Mesothelial cell of epicardium (in vitro differentiated cells): ENCODE measurements around the gene KCNH3. TPM values are rescaled to one million over a fixed set of nuclear protein-coding genes. Genes with fewer than 3 reads are reported as not detected.
"Not testable (repeated sequence)": the region's sequence is repeated elsewhere in the genome, so short reads cannot be mapped to it uniquely, and the experiment has no call there.

Source experiments
- DNase-seq, 2 experiments: peaks; one replicate each; pipeline ENCODE4 v3.0.0; 2021; ENCODE audit warnings: low spot score in 2 of 2; ENCODE audit not compliant: unreplicated experiment in 2 of 2
- H3K27ac Mint-ChIP-seq: 2 replicates; pipeline ENCODE4 v1.8.0; 2021; ENCODE audit warnings: mixed read lengths
- H3K27me3 Mint-ChIP-seq: 2 replicates; pipeline ENCODE4 v1.8.0; 2021; ENCODE audit warnings: low read depth, mixed read lengths
- H3K36me3 Mint-ChIP-seq: 2 replicates; pipeline ENCODE4 v1.8.0; 2021; ENCODE audit warnings: mixed read lengths
- H3K4me1 Mint-ChIP-seq: 2 replicates; pipeline ENCODE4 v1.8.0; 2021; ENCODE audit warnings: mixed read lengths
- H3K4me3 Mint-ChIP-seq: 2 replicates; pipeline ENCODE4 v1.8.0; 2021; ENCODE audit warnings: mild to moderate bottlenecking, moderate library complexity, mixed read lengths
- H3K9me3 Mint-ChIP-seq: 2 replicates; pipeline ENCODE4 v1.8.0; 2021; ENCODE audit warnings: mixed read lengths
- total RNA-seq: library from RNA; stranded (reverse); gene quantifications from 3 replicates; pipeline ENCODE4 v1.2.1, GENCODE V29; 2021
- TF ChIP-seq, protein P1 (sequence below): fragments of 200-600 bp; sonication (generic); IDR thresholded peaks from one replicate; pipeline ENCODE4 v1.5.0; 2021; ENCODE audit warnings: antibody characterized with exemption; ENCODE audit not compliant: unreplicated experiment

Gene KCNH3
- total RNA-seq, 1 donor from 2014 or later: 1.8 TPM

DNA sequence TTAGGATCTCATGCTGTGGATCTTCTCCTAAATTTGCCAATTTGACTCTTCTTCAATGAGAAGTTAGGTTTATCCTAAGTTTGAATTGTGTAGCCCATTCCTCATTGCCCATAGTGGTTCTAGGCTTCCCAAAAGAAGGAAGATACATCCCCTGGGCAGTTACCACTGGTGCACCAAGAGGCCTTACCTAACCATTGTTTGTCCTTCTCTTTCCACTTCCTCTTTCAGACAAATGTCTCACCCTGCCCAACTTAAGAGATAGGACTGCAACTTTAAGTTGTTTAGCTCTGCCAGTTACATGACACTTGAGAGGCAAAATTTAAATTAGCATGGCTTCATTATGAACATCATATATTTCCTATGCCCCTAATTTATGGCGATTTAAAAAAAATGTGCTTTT, 9.4 kb upstream of the KCNH3 start:
- Mint-ChIP-seq H3K27ac (no peak overlapping the region), H3K9me3 (no peaks in the 10 kb centered on the region), H3K4me1 (no peaks in the 10 kb centered on the region), H3K36me3 (peaks cover 35% of the 10 kb centered on the region), H3K4me3 (no peak overlapping the region), H3K27me3 (no peaks in the 10 kb centered on the region)
- DNase-seq: no peak
- TF ChIP-seq, protein P1, sequence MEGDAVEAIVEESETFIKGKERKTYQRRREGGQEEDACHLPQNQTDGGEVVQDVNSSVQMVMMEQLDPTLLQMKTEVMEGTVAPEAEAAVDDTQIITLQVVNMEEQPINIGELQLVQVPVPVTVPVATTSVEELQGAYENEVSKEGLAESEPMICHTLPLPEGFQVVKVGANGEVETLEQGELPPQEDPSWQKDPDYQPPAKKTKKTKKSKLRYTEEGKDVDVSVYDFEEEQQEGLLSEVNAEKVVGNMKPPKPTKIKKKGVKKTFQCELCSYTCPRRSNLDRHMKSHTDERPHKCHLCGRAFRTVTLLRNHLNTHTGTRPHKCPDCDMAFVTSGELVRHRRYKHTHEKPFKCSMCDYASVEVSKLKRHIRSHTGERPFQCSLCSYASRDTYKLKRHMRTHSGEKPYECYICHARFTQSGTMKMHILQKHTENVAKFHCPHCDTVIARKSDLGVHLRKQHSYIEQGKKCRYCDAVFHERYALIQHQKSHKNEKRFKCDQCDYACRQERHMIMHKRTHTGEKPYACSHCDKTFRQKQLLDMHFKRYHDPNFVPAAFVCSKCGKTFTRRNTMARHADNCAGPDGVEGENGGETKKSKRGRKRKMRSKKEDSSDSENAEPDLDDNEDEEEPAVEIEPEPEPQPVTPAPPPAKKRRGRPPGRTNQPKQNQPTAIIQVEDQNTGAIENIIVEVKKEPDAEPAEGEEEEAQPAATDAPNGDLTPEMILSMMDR: no peak

DNA sequence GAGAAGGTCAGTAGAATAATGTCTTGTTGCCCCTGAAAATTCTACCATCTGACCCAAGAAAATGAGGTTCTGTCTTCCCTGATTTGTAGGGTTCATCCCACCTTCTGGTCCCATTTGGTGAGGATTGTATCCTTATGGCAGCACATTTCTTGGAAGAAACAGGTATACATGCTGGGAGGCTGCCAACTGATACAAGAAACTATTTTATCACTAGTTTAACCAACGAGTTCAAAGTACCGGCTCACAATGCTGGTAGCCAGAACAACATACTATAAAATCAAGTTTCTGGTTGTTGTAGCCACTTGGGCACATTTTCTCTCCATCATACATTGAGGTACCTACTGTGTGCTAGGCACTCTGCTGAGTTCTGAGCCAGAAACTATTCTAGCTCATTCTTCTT, 7.1 kb upstream of the KCNH3 start:
- Mint-ChIP-seq H3K4me1 (peaks cover 15% of the 10 kb centered on the region), H3K9me3 (no peaks in the 10 kb centered on the region), H3K4me3 (no peak overlapping the region), H3K27me3 (peaks cover 16% of the 10 kb centered on the region), H3K27ac (no peak overlapping the region), H3K36me3 (peaks cover 19% of the 10 kb centered on the region)
- DNase-seq: no peak
- TF ChIP-seq, protein P1: no peak

DNA sequence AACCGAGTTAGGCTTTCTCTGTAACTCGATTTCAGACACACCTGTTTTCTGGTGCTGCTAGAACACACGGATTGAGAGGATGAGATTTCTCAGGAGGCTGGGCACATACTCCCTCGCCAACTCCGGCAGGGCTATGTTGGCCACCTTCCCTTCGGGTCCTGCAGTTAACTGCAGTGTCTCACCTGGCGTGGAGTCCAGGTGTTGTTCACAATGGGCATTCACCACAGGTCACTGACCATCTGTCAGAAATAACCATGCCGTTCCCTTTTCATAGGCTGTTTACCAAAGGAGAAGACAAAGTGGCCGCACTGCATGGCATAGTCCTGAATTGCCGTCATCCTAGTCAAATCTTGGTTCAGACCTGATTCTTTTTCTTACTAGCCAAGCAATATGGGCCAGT, 5.5 kb upstream of the KCNH3 start:
- TF ChIP-seq, protein P1: no peak
- H3K9me3 Mint-ChIP-seq: no peaks in the 10 kb centered on the region
- H3K4me1 Mint-ChIP-seq: peaks cover 22% of the 10 kb centered on the region
- peaks cover 10% of the 10 kb centered on the region for H3K36me3 Mint-ChIP-seq
- peaks cover 31% of the 10 kb centered on the region for H3K27me3 Mint-ChIP-seq
- no peak overlapping the region for H3K27ac Mint-ChIP-seq
- H3K4me3 Mint-ChIP-seq: no peak overlapping the region
- DNase-seq: no peak

DNA sequence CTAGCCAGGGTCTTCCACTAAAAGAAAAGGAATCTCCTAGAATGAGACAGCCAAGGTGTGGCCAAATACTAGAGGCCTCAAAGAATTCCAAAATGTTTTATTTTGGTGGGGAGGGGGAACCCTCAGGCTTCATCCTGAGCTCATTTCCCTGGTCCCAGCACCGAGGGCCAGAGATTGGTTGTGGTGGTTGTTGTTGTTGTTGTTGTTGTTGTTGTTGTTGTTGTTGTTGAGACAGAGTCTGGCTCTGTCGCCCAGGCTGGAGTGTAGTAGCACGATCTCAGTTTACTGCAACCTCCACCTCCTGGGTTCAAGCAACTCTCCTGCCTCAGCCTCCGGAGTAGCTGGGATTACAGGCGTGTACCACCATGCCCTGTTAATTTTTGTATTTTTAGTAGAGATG, 4.7 kb upstream of the KCNH3 start:
- Mint-ChIP-seq H3K4me1 (peaks cover 22% of the 10 kb centered on the region), H3K27me3 (peaks cover 32% of the 10 kb centered on the region)
- H3K27ac Mint-ChIP-seq, H3K36me3 Mint-ChIP-seq, DNase-seq, H3K9me3 Mint-ChIP-seq, H3K4me3 Mint-ChIP-seq: not testable (repeated sequence)

DNA sequence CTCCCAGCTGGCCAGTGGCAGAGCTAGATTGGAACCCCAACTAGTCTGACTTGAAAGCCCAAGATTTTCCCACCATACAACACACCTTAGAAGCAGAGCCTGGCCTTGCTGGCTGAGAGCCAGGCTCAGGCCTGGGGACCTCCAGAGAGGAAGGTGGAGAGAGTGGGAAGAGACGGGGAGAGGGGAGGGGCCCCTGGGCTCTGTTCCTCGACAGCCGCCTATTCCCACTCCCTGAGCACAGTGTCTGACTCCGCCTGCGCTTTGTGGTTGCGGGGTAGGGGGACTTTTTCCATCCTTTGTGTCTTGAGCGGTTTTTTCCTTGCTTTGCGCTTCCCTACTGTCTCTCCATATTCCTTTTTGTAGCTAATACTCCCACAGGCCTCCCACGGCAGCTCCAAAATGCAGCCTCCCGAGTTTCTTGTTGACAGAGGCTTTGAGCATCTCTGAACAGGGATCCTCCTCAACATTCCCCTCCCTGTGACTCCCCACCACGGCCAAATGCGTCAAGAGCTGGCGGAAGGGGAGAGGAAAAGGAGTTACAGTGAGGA, 4.0 kb upstream of the KCNH3 start:
- Mint-ChIP-seq H3K9me3 (no peaks in the 10 kb centered on the region), H3K27me3 (peaks cover 37% of the 10 kb centered on the region), H3K4me3 (no peak overlapping the region), H3K4me1 (peaks cover 24% of the 10 kb centered on the region), H3K36me3 (peaks cover 4% of the 10 kb centered on the region), H3K27ac (peak overlapping the region; percentile 43)
- no peak for DNase-seq
- TF ChIP-seq, protein P1: no peak

DNA sequence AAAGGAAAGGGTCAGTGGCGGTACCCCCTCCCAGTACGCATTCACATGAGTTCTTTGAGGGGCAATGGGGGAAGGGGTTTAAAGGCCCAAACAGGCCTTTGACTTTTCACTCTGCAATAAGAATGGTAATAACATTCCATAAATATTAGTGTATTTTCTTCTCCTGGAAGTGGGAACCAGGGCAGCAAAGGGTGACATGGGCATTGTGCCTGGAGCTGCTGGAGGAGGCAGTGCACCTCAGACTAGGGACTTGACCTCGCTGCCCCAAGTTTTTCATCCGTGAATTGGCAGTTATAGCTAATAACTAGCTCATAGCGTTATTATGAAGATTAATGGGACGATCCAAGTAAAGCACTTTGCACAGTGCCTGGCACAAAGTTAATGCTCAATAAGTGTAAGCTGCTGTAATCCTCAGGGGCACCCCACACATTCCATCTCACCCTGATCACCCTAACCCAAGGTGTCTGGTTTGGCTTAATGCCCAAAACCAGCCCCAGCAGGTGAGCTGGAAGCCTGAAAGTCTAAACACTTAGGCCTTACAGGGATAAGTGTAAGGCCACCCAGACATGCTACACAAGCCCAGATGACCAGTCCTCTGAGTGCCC, 2.8 kb upstream of the KCNH3 start:
- peaks cover 27% of the 10 kb centered on the region for H3K4me1 Mint-ChIP-seq
- no peaks in the 10 kb centered on the region for H3K36me3 Mint-ChIP-seq
- no peak overlapping the region for H3K4me3 Mint-ChIP-seq
- H3K9me3 Mint-ChIP-seq: no peaks in the 10 kb centered on the region
- no peak for DNase-seq
- no peak overlapping the region for H3K27ac Mint-ChIP-seq
- TF ChIP-seq, protein P1: no peak
- H3K27me3 Mint-ChIP-seq: peaks cover 48% of the 10 kb centered on the region
